ENCODE measurements around the gene PAQR4. TPM values are rescaled to one million over a fixed set of nuclear protein-coding genes. Genes with fewer than 3 reads are reported as not detected.

Gene PAQR4
- polyA plus RNA-seq, 2 of the 4 experiments (the other 2 are of a cell fraction), result 8.0 to 18.6 TPM

DNA sequence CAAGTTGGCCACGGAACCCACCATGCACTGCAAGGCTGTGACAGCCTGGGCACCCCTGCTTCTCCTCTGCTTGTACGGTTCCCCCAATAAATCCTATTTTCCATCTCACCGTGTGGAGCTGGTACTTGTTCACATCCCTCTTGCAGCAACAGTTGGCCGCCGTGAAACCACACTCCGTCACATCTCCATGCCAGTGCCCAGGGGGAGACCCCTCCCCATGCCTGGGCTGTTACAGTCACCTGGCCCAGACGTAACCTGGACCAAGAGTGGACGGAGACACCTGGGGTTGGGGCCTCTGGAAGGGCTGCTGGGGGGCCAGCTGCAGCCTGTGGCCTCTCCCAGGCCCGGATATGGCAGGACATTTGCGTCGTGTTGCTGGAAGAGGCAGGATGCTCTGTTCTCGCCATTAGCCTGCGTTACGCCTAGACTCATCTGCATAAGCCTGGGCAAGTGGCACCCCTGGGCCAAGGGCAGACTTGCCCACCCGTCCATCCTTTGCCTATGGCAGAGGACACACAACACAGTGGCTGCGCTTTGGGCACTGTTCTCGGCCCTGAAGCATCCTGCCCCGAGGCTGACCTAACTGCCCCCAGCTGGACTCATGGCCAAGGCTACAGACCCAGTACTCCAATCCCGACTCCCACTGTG lies 19.3 kb upstream of the PAQR4 start:
- FAIRE-seq (no peak), ATAC-seq (peak; percentile 9 to 22; a peak in 1 of 6 replicates), DNase-seq (ENCODE audit: low read depth in 1 of 2, low spot score in 1 of 2) (no peak)
- WGBS (ENCODE audit: missing lambda C conversion rate), result 93% methylated on average over 14 of the region's 19 CpGs
- ChIA-PET POLR2A (no interaction called here), CTCF (interaction anchor here (0.6 to 19.4 kb wide), 5 partner anchors 12 to 473 kb away, joined by 3 to 190 read pairs (median 23); partner anchors contain the start of gene KREMEN2)
- Histone ChIP-seq H3K9me3 (no peaks in the 10 kb centered on the region), H3K4me1 (no peaks in the 10 kb centered on the region), H3K4me2 (no peak overlapping the region), H3K27ac (no peak overlapping the region), H3K4me3 (no peak overlapping the region)
- TF ChIP-seq, protein P1, sequence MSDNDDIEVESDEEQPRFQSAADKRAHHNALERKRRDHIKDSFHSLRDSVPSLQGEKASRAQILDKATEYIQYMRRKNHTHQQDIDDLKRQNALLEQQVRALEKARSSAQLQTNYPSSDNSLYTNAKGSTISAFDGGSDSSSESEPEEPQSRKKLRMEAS (IDR thresholded peaks at IDR 0.05), result no peak
- TF ChIP-seq ZNF302 (CRISPR knock-in tag; IDR thresholded peaks at IDR 0.05), result no peak
- no peak for TF ChIP-seq SREBF2 (IDR thresholded peaks at IDR 0.05)
- no peak for TF ChIP-seq HOXB5 (CRISPR knock-in tag; IDR thresholded peaks at IDR 0.05)
- TF ChIP-seq, protein P2, sequence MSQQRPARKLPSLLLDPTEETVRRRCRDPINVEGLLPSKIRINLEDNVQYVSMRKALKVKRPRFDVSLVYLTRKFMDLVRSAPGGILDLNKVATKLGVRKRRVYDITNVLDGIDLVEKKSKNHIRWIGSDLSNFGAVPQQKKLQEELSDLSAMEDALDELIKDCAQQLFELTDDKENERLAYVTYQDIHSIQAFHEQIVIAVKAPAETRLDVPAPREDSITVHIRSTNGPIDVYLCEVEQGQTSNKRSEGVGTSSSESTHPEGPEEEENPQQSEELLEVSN (IDR thresholded peaks at IDR 0.05; ENCODE audit: borderline replicate concordance, low read depth), result no peak
- TF ChIP-seq SMC3 (IDR thresholded peaks at IDR 0.05), result no peak
- TF ChIP-seq MYC (IDR thresholded peaks at IDR 0.05; ENCODE audit: borderline replicate concordance, low read length), result no peak
- TF ChIP-seq, protein P3, sequence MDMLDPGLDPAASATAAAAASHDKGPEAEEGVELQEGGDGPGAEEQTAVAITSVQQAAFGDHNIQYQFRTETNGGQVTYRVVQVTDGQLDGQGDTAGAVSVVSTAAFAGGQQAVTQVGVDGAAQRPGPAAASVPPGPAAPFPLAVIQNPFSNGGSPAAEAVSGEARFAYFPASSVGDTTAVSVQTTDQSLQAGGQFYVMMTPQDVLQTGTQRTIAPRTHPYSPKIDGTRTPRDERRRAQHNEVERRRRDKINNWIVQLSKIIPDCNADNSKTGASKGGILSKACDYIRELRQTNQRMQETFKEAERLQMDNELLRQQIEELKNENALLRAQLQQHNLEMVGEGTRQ (IDR thresholded peaks at IDR 0.05), result no peak
- no peak for TF ChIP-seq NR3C1 (IDR thresholded peaks at IDR 0.05)
- no peak for TF ChIP-seq HOXA7 (CRISPR knock-in tag; IDR thresholded peaks at IDR 0.05)
- TF ChIP-seq CHD4 (IDR thresholded peaks at IDR 0.05; ENCODE audit: borderline replicate concordance), result no peak
- TF ChIP-seq, protein P4, sequence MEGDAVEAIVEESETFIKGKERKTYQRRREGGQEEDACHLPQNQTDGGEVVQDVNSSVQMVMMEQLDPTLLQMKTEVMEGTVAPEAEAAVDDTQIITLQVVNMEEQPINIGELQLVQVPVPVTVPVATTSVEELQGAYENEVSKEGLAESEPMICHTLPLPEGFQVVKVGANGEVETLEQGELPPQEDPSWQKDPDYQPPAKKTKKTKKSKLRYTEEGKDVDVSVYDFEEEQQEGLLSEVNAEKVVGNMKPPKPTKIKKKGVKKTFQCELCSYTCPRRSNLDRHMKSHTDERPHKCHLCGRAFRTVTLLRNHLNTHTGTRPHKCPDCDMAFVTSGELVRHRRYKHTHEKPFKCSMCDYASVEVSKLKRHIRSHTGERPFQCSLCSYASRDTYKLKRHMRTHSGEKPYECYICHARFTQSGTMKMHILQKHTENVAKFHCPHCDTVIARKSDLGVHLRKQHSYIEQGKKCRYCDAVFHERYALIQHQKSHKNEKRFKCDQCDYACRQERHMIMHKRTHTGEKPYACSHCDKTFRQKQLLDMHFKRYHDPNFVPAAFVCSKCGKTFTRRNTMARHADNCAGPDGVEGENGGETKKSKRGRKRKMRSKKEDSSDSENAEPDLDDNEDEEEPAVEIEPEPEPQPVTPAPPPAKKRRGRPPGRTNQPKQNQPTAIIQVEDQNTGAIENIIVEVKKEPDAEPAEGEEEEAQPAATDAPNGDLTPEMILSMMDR (IDR thresholded peaks at IDR 0.05), result no peak

DNA sequence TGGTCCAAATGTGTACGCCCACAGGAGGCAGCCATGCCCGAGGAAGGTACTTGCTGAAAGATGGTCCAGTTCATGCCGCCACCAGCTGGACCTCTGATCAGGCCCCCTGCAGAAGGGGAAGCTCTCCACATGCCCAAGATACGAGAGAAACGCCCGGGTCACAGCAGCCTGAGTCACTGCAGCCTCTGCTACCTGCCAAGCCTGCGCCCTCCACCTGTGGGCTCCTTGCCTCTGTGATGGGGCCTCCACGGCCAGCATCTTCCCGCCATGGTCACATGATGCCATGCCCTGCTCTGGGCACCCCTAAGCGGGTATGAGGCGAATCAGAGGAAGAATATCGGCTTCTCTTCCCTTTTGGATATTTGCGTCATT lies 18.8 kb upstream of the PAQR4 start:
- WGBS (ENCODE audit: missing lambda C conversion rate), result 90% methylated on average over 11 of the region's 13 CpGs
- Histone ChIP-seq H3K4me2 (no peak overlapping the region), H3K27ac (no peak overlapping the region), H3K4me1 (no peaks in the 10 kb centered on the region), H3K4me3 (no peak overlapping the region), H3K9me3 (no peaks in the 10 kb centered on the region)
- DNase-seq (ENCODE audit: low read depth in 1 of 2, low spot score in 1 of 2) (no peak), FAIRE-seq (no peak), ATAC-seq (0 out of 6 replicates have a peak, but pooled peaks of 1 of the 2 experiments have one; percentile 15)
- ChIA-PET CTCF (interaction anchor here (1.2 to 19.4 kb wide), 4 partner anchors 12 to 82 kb away, joined by 3 to 190 read pairs (median 60); partner anchors contain the start of gene KREMEN2), POLR2A (no interaction called here)
- TF ChIP-seq POLR2A (IDR thresholded peaks at IDR 0.05; ENCODE audit: low read length) (no peak), HOXA7 (CRISPR knock-in tag; IDR thresholded peaks at IDR 0.05) (no peak), PHF8 (IDR thresholded peaks at IDR 0.05; ENCODE audit: borderline replicate concordance, low read depth) (no peak), HEYL (CRISPR knock-in tag; IDR thresholded peaks at IDR 0.05) (no peak), NPAS2 (CRISPR knock-in tag; IDR thresholded peaks at IDR 0.05; ENCODE audit: borderline replicate concordance) (no peak), JUN (IDR thresholded peaks at IDR 0.05) (no peak), TFCP2L1 (CRISPR knock-in tag; IDR thresholded peaks at IDR 0.05) (no peak), FOSB (CRISPR knock-in tag; IDR thresholded peaks at IDR 0.05) (no peak), RARB (CRISPR knock-in tag; IDR thresholded peaks at IDR 0.05) (no peak), ZSCAN20 (CRISPR knock-in tag; IDR thresholded peaks at IDR 0.05) (no peak), CBX2 (IDR thresholded peaks at IDR 0.05; ENCODE audit: borderline replicate concordance, low read depth) (no peak)
- TF ChIP-seq, protein P2 (IDR thresholded peaks at IDR 0.05; ENCODE audit: borderline replicate concordance, low read depth), result no peak
- TF ChIP-seq, protein P4 (IDR thresholded peaks at IDR 0.05), result no peak
- TF ChIP-seq, protein P5, sequence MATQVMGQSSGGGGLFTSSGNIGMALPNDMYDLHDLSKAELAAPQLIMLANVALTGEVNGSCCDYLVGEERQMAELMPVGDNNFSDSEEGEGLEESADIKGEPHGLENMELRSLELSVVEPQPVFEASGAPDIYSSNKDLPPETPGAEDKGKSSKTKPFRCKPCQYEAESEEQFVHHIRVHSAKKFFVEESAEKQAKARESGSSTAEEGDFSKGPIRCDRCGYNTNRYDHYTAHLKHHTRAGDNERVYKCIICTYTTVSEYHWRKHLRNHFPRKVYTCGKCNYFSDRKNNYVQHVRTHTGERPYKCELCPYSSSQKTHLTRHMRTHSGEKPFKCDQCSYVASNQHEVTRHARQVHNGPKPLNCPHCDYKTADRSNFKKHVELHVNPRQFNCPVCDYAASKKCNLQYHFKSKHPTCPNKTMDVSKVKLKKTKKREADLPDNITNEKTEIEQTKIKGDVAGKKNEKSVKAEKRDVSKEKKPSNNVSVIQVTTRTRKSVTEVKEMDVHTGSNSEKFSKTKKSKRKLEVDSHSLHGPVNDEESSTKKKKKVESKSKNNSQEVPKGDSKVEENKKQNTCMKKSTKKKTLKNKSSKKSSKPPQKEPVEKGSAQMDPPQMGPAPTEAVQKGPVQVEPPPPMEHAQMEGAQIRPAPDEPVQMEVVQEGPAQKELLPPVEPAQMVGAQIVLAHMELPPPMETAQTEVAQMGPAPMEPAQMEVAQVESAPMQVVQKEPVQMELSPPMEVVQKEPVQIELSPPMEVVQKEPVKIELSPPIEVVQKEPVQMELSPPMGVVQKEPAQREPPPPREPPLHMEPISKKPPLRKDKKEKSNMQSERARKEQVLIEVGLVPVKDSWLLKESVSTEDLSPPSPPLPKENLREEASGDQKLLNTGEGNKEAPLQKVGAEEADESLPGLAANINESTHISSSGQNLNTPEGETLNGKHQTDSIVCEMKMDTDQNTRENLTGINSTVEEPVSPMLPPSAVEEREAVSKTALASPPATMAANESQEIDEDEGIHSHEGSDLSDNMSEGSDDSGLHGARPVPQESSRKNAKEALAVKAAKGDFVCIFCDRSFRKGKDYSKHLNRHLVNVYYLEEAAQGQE (IDR thresholded peaks at IDR 0.05), result no peak
- TF ChIP-seq, protein P6, sequence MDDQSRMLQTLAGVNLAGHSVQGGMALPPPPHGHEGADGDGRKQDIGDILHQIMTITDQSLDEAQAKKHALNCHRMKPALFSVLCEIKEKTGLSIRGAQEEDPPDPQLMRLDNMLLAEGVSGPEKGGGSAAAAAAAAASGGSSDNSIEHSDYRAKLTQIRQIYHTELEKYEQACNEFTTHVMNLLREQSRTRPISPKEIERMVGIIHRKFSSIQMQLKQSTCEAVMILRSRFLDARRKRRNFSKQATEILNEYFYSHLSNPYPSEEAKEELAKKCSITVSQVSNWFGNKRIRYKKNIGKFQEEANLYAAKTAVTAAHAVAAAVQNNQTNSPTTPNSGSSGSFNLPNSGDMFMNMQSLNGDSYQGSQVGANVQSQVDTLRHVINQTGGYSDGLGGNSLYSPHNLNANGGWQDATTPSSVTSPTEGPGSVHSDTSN (IDR thresholded peaks at IDR 0.05), result no peak
